Activated naive CD4-positive, alpha-beta T cell treated with anti-CD3 and anti-CD28 coated beads for 36 hours (primary cell): ENCODE measurements around the gene AMDHD1. TPM values are rescaled to one million over a fixed set of nuclear protein-coding genes. Genes with fewer than 3 reads are reported as not detected.

Source experiments
- CTCF ChIA-PET: fragments of 350-600 bp; sonication (Branson Sonifier 250); formaldehyde crosslinking; loops from one replicate; lab custom pipeline; 2021; ENCODE audit warnings: antibody characterized with exemption; lab: Charles Lee
- DNase-seq: peaks from one replicate; pipeline ENCODE4 v3.0.0-alpha.2; 2020
- H3K27ac Mint-ChIP-seq: one replicate; pipeline ENCODE4 v1.8.0; 2021; ENCODE audit warnings: mild to moderate bottlenecking, mixed read lengths
- H3K27me3 Mint-ChIP-seq: one replicate; pipeline ENCODE4 v1.8.0; 2021; ENCODE audit warnings: low read depth, mixed read lengths
- H3K36me3 Mint-ChIP-seq: one replicate; pipeline ENCODE4 v1.8.0; 2021; ENCODE audit warnings: low read depth, mixed read lengths
- H3K4me1 Mint-ChIP-seq: one replicate; pipeline ENCODE4 v1.8.0; 2021; ENCODE audit warnings: low read depth, mixed read lengths
- H3K4me3 Mint-ChIP-seq: one replicate; pipeline ENCODE4 v1.8.0; 2021; ENCODE audit warnings: mild to moderate bottlenecking, moderate library complexity, mixed read lengths
- H3K9me3 Mint-ChIP-seq: one replicate; pipeline ENCODE4 v1.8.0; 2021; ENCODE audit warnings: mixed read lengths
- intact Hi-C: fragments of 100-400 bp; cut with micrococcal nuclease; formaldehyde crosslinking; loops from one replicate; pipeline ENCODE4 v1.15.1; 2023
- total RNA-seq, 2 experiments: library from RNA; stranded (reverse); gene quantifications; one replicate each; pipeline ENCODE4 v1.2.3, GENCODE V29; 2021

AMDHD1 gene
- total RNA-seq, 2 experiments from 2014 or later = 0.52 to 0.69 TPM

DNA sequence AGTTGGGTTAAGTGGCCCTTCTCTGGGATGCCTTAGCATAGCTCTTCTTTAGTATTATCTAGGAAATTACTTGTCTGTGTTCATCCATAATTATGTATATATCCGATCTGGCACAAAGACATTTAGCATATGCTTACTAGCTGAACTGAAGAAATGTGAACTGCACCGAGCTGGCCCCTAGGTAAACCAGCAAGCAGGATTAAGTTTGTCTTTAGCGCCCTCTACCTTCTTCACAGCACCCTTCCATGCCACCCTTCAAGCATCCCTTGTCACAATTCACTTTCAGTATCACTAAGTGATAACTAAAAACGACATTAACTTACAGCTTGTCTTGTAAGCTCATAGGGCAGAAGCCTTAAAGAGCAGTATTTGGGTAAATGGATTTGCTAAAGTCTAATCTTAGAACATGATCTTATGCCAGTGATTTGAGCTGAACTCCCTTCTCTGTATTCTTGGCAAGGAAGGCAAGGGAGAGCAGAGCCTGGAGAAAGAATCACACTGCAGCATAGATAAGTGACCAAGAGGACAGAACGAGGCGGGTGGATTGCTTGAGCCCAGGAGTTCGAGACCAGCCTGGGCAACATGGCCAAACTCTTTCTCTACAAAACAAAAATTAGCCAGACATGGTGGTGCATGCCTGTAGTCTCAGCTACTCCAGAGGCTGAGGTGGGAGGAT is 55.6 kb downstream of the AMDHD1 start:
- Mint-ChIP-seq H3K4me3 (no peak overlapping the region), H3K4me1 (peaks cover 3% of the 10 kb centered on the region), H3K36me3 (peaks cover 8% of the 10 kb centered on the region), H3K27ac (no peak overlapping the region), H3K9me3 (no peaks in the 10 kb centered on the region), H3K27me3 (no peaks in the 10 kb centered on the region)
- DNase-seq = peak; percentile 71
- CTCF ChIA-PET = interaction anchor here (0.6 to 4.7 kb wide), 32 partner anchors 9 to 532 kb away, joined by 3 to 117 read pairs (median 4); partner anchors contain the start of genes AMDHD1 and CCDC38
- intact Hi-C loops = loop anchor here (1.0 kb wide), 7 partner anchors 55 to 518 kb away; partner anchors contain the start of gene AMDHD1

- no peak overlapping the region for H3K4me3 Mint-ChIP-seq
- H3K4me1 Mint-ChIP-seq = peaks cover 3% of the 10 kb centered on the region
- no peak for DNase-seq
- H3K9me3 Mint-ChIP-seq = no peaks in the 10 kb centered on the region
- no peaks in the 10 kb centered on the region for H3K27me3 Mint-ChIP-seq
- peaks cover 8% of the 10 kb centered on the region for H3K36me3 Mint-ChIP-seq
- intact Hi-C loops = no loop called here
- no peak overlapping the region for H3K27ac Mint-ChIP-seq
- CTCF ChIA-PET = interaction anchor here (0.7 to 4.7 kb wide), 16 partner anchors 10 to 664 kb away, joined by 3 to 117 read pairs (median 4); partner anchors contain the start of genes AMDHD1 and CCDC38
Measured at GRCh38 chr12:95999484-95999883, 56.4 kb downstream of the AMDHD1 start.

GRCh38 chr12:96000858-96001257 is 57.7 kb downstream of the AMDHD1 start:
- no peak for DNase-seq
- H3K36me3 Mint-ChIP-seq = peaks cover 20% of the 10 kb centered on the region
- no peaks in the 10 kb centered on the region for H3K27me3 Mint-ChIP-seq
- H3K9me3 Mint-ChIP-seq = no peaks in the 10 kb centered on the region
- CTCF ChIA-PET = interaction anchor here (0.6 to 4.7 kb wide), 4 partner anchors 13 to 376 kb away, joined by 3 to 117 read pairs (median 4); no protein-coding TSS in a partner anchor
- no peak overlapping the region for H3K27ac Mint-ChIP-seq
- intact Hi-C loops = no loop called here
- H3K4me3 Mint-ChIP-seq = no peak overlapping the region
- peaks cover 3% of the 10 kb centered on the region for H3K4me1 Mint-ChIP-seq

- H3K27me3 Mint-ChIP-seq = no peaks in the 10 kb centered on the region
- intact Hi-C loops = no loop called here
- no peak overlapping the region for H3K4me3 Mint-ChIP-seq
- H3K36me3 Mint-ChIP-seq = peaks cover 25% of the 10 kb centered on the region
- no peak overlapping the region for H3K27ac Mint-ChIP-seq
- H3K9me3 Mint-ChIP-seq = no peaks in the 10 kb centered on the region
- DNase-seq = no peak
- H3K4me1 Mint-ChIP-seq = no peaks in the 10 kb centered on the region
- CTCF ChIA-PET = no interaction called here
Measured at GRCh38 chr12:96006727-96007126, 63.6 kb downstream of the AMDHD1 start.

DNA sequence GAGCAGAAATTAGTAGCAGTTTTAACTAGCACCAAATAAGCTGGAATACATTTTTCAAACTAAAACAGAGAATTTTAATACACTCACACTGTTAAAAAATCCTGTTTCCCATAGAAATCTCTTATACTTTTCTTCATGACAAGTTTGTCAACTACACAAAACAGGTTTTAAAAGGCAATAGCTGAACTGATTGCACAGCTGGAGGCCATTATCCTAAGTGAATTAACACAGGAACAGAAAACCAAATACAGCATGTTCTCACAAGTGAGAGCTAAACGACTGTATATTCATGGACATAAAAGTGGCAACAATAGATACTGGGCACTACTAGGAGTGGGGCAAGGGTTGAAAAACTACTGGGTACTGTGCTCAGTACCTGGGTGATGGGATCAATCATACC is 64.6 kb downstream of the AMDHD1 start:
- no peaks in the 10 kb centered on the region for H3K9me3 Mint-ChIP-seq
- no peak overlapping the region for H3K4me3 Mint-ChIP-seq
- CTCF ChIA-PET = interaction anchor here (0.7 kb wide), 2 partner anchors 208 to 711 kb away, joined by 3 to 5 read pairs; no protein-coding TSS in a partner anchor
- intact Hi-C loops = no loop called here
- H3K4me1 Mint-ChIP-seq = no peaks in the 10 kb centered on the region
- H3K27ac Mint-ChIP-seq = no peak overlapping the region
- H3K36me3 Mint-ChIP-seq = peaks cover 26% of the 10 kb centered on the region
- DNase-seq = no peak
- H3K27me3 Mint-ChIP-seq = no peaks in the 10 kb centered on the region

- no peak overlapping the region for H3K4me3 Mint-ChIP-seq
- H3K27ac Mint-ChIP-seq = no peak overlapping the region
- intact Hi-C loops = no loop called here
- H3K36me3 Mint-ChIP-seq = peaks cover 31% of the 10 kb centered on the region
- no peaks in the 10 kb centered on the region for H3K27me3 Mint-ChIP-seq
- no peaks in the 10 kb centered on the region for H3K4me1 Mint-ChIP-seq
- DNase-seq = no peak
- CTCF ChIA-PET = interaction anchor here (0.5 kb wide), 1 partner anchor 478 kb away, joined by 5 read pairs; no protein-coding TSS in a partner anchor
- no peaks in the 10 kb centered on the region for H3K9me3 Mint-ChIP-seq
Measured at GRCh38 chr12:96014943-96015599, 71.9 kb downstream of the AMDHD1 start.

DNA sequence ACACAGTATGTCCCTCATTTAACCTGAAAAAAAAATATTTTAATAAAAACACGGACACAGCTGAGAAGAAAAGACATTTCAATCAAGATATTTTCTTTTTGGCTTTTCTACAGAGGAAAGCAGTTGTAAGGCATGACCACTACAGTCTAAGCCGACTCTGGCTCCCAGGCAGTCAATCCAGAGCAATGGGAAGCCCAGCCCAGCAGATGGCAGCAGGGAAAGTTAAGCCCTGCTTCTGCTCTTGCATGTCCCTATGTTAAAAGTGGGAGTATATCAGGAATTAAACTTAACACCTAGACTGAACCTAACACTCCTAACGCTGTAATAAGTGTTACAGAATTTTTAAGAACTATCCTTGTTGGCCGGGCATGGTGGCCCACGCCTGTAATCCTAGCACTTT is 72.5 kb downstream of the AMDHD1 start:
- no peaks in the 10 kb centered on the region for H3K4me1 Mint-ChIP-seq
- H3K27ac Mint-ChIP-seq = no peak overlapping the region
- CTCF ChIA-PET = no interaction called here
- no peak overlapping the region for H3K4me3 Mint-ChIP-seq
- DNase-seq = peak; percentile 12
- H3K27me3 Mint-ChIP-seq = no peaks in the 10 kb centered on the region
- no peaks in the 10 kb centered on the region for H3K9me3 Mint-ChIP-seq
- peaks cover 31% of the 10 kb centered on the region for H3K36me3 Mint-ChIP-seq
- intact Hi-C loops = no loop called here

Other genes starting within 250 kb of the AMDHD1 start
- not detected for gene NTN4, start 152.6 kb upstream of the AMDHD1 start, total RNA-seq
- 10 to 100 TPM; 57.4 to 59.9 TPM for gene SNRPF, start 84.4 kb upstream of the AMDHD1 start, total RNA-seq
- gene CCDC38, start 717 bp upstream of the AMDHD1 start, total RNA-seq = under 1 TPM in 1 of 2 experiments, not detected in 1; 0.49 TPM
- gene HAL, start 53.0 kb downstream of the AMDHD1 start, total RNA-seq = under 1 TPM; 0.31 to 0.32 TPM
- 100 to 1,000 TPM; 125 TPM for gene LTA4H, start 92.3 kb downstream of the AMDHD1 start, total RNA-seq